Erythroblast (primary cell): ENCODE measurements around the gene DYNLT2.

Source experiments
- GATA1 ChIP-seq: IDR thresholded peaks from 2 replicates; pipeline ENCODE4 v1.6.1; 2011; ENCODE audit warnings: low read depth, mild to moderate bottlenecking, control low read depth, low read length, moderate library complexity
- POLR2A ChIP-seq: IDR thresholded peaks from 2 replicates; pipeline ENCODE4 v1.6.1; 2011; ENCODE audit warnings: mild to moderate bottlenecking, low read length

GRCh38 chr6:169755162-169755561 lies 3.8 kb upstream of the DYNLT2 start:
- no peak for TF ChIP-seq POLR2A
- TF ChIP-seq GATA1 = no peak
